ENCODE data around the gene PDXP. TPM values are rescaled to one million over a fixed set of nuclear protein-coding genes. Genes with fewer than 3 reads are reported as not detected.

PDXP gene
- total and polyA plus RNA-seq, 7 donors = 7.5 to 51.1 (median 12.8) TPM

DNA sequence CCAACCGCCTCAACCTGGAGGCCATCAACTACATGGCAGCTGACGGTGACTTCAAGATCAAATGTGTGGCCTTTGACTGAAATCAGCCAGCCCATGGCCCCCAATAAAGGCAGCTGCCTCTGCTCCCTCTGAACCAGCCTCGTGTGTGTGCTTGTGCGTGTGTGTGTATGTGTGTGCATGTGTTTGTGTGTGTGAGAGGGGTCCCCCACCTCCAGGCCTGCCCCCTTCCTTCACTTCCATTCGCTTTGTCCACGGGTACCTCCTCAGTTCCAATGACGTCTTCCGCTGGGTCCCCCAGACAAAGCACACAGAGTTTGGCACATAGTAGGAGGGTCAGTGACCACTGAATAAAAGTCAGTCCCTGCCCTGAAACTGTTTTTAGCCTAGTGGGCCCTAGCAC is 21.1 kb downstream of the PDXP start:
- Histone ChIP-seq H3K36me3 (peaks cover 0 to 18% (median 6%) of the 10 kb centered on the region in 4 donors), H3K4me3 (no peak overlapping the region), H3K27ac (peak overlapping the region; percentile 92 to 99 (median 95)), H3K4me1 (peaks cover 0 to 50% (median 42%) of the 10 kb centered on the region in 4 donors), H3K9me3 (no peaks in the 10 kb centered on the region), H3K27me3 (no peaks in the 10 kb centered on the region)
- no peak for TF ChIP-seq POLR2AphosphoS5 (IDR thresholded peaks at IDR 0.05)
- TF ChIP-seq, protein P1, sequence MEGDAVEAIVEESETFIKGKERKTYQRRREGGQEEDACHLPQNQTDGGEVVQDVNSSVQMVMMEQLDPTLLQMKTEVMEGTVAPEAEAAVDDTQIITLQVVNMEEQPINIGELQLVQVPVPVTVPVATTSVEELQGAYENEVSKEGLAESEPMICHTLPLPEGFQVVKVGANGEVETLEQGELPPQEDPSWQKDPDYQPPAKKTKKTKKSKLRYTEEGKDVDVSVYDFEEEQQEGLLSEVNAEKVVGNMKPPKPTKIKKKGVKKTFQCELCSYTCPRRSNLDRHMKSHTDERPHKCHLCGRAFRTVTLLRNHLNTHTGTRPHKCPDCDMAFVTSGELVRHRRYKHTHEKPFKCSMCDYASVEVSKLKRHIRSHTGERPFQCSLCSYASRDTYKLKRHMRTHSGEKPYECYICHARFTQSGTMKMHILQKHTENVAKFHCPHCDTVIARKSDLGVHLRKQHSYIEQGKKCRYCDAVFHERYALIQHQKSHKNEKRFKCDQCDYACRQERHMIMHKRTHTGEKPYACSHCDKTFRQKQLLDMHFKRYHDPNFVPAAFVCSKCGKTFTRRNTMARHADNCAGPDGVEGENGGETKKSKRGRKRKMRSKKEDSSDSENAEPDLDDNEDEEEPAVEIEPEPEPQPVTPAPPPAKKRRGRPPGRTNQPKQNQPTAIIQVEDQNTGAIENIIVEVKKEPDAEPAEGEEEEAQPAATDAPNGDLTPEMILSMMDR (IDR thresholded peaks at IDR 0.05) = no peak
- no peak for TF ChIP-seq POLR2A (IDR thresholded peaks at IDR 0.05)
- TF ChIP-seq EP300 (IDR thresholded peaks at IDR 0.05) = no peak
- 88 to 90% methylated on average over 8 of the region's 8 CpGs for WGBS, 2 donors
- intact Hi-C loops (cut with DNase I) = loop anchor here (2.0 kb wide), 2 partner anchors 19 to 55 kb away; no protein-coding TSS in a partner anchor
- DNase-seq = no peak

DNA sequence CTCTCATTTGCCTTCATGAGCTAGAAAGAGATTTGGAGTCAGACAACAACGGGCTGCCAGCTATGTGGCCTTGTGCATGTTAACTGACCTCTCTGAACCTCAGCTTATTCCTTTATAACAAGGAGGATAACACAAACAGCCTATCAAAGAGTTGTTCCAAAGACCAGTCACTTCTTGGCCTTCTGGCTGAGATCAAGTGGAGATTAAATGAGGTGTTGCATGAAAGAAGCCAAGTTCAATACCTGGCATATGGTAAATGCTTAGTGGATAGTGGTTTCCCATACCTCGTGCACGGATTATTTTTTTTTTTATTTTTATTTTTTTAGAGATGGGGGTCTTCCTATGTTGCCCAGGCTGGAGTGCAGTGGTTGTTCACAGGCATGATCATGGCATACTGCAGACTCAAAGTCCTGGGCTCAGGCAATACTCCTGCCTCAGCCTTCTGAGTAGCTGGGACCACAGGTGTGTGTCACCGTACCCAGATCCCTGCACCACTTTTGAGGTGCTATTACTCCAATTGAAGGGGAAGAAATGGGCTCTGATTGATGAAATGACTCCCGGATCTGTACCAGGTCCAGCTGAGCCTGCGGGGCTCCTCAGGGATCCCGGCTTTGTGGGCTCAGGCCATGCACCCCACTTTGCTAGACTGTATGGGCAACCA is 21.8 kb downstream of the PDXP start:
- Histone ChIP-seq H3K27ac (peak overlapping the region in 3 of 4 donors; percentile 40 to 99 (median 97)), H3K9me3 (no peaks in the 10 kb centered on the region), H3K4me1 (peaks cover 0 to 44% (median 37%) of the 10 kb centered on the region in 4 donors), H3K4me3 (no peak overlapping the region), H3K36me3 (peaks cover 0 to 18% (median 6%) of the 10 kb centered on the region in 4 donors), H3K27me3 (no peaks in the 10 kb centered on the region)
- DNase-seq = no peak
- 88% methylated on average over 7 of the region's 7 CpGs for WGBS, 2 donors
- intact Hi-C loops (cut with DNase I) = loop anchor here (2.0 kb wide), 2 partner anchors 20 to 56 kb away; no protein-coding TSS in a partner anchor
- TF ChIP-seq, protein P1 (IDR thresholded peaks at IDR 0.05) = no peak
- TF ChIP-seq POLR2A (IDR thresholded peaks at IDR 0.05) (no peak), POLR2AphosphoS5 (IDR thresholded peaks at IDR 0.05) (no peak), EP300 (IDR thresholded peaks at IDR 0.05) (no peak)

GRCh38 chr22:37681001-37681424 is 22.5 kb downstream of the PDXP start:
- TF ChIP-seq EP300 (IDR thresholded peaks at IDR 0.05) = no peak
- TF ChIP-seq POLR2AphosphoS5 (IDR thresholded peaks at IDR 0.05) = no peak
- TF ChIP-seq POLR2A (IDR thresholded peaks at IDR 0.05) = no peak
- TF ChIP-seq, protein P1 (IDR thresholded peaks at IDR 0.05) = no peak
- H3K4me3 ChIP-seq = no peak overlapping the region
- no peak for DNase-seq
- H3K4me1 ChIP-seq = peaks cover 0 to 44% (median 36%) of the 10 kb centered on the region in 4 donors
- no peaks in the 10 kb centered on the region for H3K27me3 ChIP-seq
- peak overlapping the region in 3 of 4 donors; percentile 40 to 99 (median 58) for H3K27ac ChIP-seq
- intact Hi-C loops (cut with DNase I) = loop anchor here (1.0 to 2.0 kb wide), 3 partner anchors 20 to 56 kb away; no protein-coding TSS in a partner anchor
- WGBS, 2 donors = 48 to 73% methylated on average over 2 of the region's 2 CpGs
- no peaks in the 10 kb centered on the region for H3K9me3 ChIP-seq
- H3K36me3 ChIP-seq = peaks cover 0 to 18% (median 6%) of the 10 kb centered on the region in 4 donors

DNA sequence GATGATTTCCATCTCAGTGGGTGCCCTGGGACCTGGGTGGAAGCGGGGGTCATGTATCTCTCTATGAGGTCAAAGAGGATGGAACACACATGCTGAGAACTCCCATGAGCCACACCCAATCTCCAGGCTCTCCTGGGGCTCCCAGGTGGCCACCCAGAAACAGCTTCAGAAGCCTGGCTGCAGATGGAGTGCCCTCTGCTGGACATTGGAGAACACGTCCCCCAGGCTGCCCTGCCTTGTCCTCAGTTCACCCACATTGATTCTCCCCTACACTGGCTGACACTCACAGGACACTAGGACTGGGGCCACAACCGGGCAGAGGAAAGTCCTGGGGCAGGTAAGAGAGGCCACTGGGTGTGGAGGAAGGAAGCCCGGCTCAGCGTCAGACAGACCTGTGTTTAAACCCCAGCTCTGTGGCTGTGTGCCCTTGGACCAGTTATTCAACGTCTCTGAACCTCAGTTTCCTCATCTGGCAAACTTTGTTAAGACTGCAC is 23.1 kb downstream of the PDXP start:
- H3K4me1 ChIP-seq = peaks cover 0 to 45% (median 33%) of the 10 kb centered on the region in 4 donors
- H3K9me3 ChIP-seq = no peaks in the 10 kb centered on the region
- WGBS, 2 donors = 7 to 27% methylated on average over 6 of the region's 6 CpGs
- DNase-seq = peak; percentile 90
- TF ChIP-seq POLR2AphosphoS5 (IDR thresholded peaks at IDR 0.05) (peak in 2 of 4 donors; percentile 17 to 34), EP300 (IDR thresholded peaks at IDR 0.05) (no peak), POLR2A (IDR thresholded peaks at IDR 0.05) (no peak)
- TF ChIP-seq, protein P1 (IDR thresholded peaks at IDR 0.05) = peak; percentile 80 to 92 (median 90)
- peak overlapping the region in 3 of 4 donors; percentile 40 to 99 (median 58) for H3K27ac ChIP-seq
- intact Hi-C loops (cut with DNase I) = loop anchor here (1.0 to 2.0 kb wide), 3 partner anchors 21 to 57 kb away; no protein-coding TSS in a partner anchor
- H3K4me3 ChIP-seq = no peak overlapping the region
- H3K27me3 ChIP-seq = no peaks in the 10 kb centered on the region
- peaks cover 0 to 18% (median 6%) of the 10 kb centered on the region in 4 donors for H3K36me3 ChIP-seq

Data from sigmoid colon (tissue), 7 donors.